Measurements from ENCODE around the gene CCDC171.

GRCh38 chr9:15843931-15844330 is 291.1 kb downstream of the CCDC171 start:
- TF ChIP-seq CTCF (IDR thresholded peaks at IDR 0.05) (no peak), POLR2A (IDR thresholded peaks at IDR 0.05) (no peak)
